IPS DF 19.7 (cell line): Measurements from ENCODE around the gene FNDC10.
"Not testable (repeated sequence)": the region's sequence is repeated elsewhere in the genome, so short reads cannot be mapped to it uniquely, and the experiment has no call there.

ENCODE experiments used
- DNase-seq: peaks from one replicate; pipeline ENCODE4 v3.0.0-alpha.2; 2013; ENCODE audit warnings: low read depth, low spot score

Gene FNDC10

GRCh38 chr1:1599935-1600860 lies at the start of gene FNDC10:
TSS of gene FNDC10 (minus strand) at chr1:1600135. CDS start at chr1:1600015, 120 bp downstream.
- DNase-seq = no peak

DNA sequence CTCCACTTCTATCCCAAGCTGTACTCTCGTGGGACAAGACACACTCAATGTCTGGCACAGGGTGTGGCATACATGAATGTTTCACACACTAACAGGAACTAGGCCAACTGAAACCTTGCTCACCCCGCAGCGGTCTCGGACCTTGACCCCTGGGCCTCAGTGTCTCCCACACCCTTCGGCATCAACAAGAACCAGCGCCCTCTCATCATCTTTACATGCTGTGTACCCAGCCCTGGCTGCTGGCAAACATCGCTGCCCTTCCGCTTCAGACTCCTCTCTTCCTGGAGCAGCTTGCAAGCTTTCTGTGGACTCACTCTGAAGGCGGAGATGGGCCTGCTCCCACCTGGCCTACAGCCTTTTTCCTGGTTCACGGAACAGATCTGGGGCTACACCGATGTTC lies 48.3 kb upstream of the FNDC10 start:
- DNase-seq = not testable (repeated sequence)

GRCh38 chr1:1647567-1648241 lies 47.8 kb upstream of the FNDC10 start:
- DNase-seq = not testable (repeated sequence)

DNA sequence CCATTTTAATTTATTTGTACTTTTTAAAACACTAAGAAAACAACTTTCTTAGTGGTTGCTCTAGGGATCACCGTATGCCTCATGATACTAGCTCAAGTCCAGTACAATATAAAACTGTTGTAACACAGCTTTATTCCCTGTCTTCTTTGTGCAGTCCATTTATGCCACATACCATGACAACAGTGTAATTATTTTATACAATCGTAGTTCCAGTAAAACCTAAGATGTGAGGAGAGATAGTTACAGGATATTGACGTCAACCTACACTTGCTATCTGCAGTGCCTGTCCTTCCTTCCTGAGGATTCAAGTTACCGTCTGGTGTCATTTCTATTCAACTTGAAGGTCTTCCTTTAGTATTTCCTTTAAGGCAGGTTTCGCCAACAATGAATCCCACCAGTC lies 46.4 kb upstream of the FNDC10 start:
- not testable (repeated sequence) for DNase-seq

- not testable (repeated sequence) for DNase-seq
These were observed 41.0 kb upstream of the FNDC10 start for GRCh38 chr1:1640711-1641461.

DNA sequence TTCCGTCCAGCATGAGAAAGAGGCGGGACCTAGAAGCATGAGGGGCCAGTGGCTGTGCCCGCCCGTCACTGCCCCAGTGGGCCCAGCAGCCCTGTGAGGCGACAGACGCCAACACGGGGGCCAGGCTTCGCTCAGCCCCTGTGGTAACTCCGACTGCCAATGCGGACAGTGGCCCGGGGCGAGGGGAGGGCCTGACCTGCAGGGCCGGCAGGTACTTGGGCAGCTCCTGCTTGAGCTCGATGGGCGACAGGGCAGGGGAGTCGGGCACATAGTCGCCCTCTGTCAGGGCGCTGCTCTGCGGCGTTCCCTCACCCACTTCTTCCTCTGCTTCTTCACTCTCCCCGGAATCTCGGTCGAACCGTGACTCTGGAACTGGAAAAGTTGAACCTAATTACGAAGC lies 40.1 kb upstream of the FNDC10 start:
- DNase-seq = not testable (repeated sequence)

DNA sequence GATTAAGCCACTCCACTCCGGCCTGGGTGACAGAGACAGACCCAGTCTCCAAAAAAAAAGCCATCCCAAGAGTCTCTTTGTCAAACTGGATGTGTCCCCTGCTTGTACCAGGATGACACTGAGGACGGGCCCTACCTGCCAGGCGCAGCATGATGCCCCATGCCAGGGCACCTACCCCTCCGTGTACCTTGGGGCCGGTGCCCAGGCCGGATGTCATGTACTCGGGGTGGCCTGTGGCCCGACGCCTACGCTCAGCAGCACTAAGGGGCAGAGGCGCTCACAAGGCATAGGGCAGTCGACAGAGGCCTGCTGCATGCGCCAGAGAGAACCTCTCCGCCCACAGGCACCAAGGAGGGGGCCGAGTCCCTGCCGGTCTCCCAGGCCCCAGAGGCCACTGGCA lies 39.4 kb upstream of the FNDC10 start:
- DNase-seq = not testable (repeated sequence)

- DNase-seq = not testable (repeated sequence)
These were observed 38.6 kb upstream of the FNDC10 start for GRCh38 chr1:1638528-1638927.

- not testable (repeated sequence) for DNase-seq
These were observed 37.5 kb upstream of the FNDC10 start for GRCh38 chr1:1637479-1637875.

GRCh38 chr1:1636621-1637478 lies 36.9 kb upstream of the FNDC10 start:
- not testable (repeated sequence) for DNase-seq

GRCh38 chr1:1634613-1635012 lies 34.7 kb upstream of the FNDC10 start:
- not testable (repeated sequence) for DNase-seq

DNA sequence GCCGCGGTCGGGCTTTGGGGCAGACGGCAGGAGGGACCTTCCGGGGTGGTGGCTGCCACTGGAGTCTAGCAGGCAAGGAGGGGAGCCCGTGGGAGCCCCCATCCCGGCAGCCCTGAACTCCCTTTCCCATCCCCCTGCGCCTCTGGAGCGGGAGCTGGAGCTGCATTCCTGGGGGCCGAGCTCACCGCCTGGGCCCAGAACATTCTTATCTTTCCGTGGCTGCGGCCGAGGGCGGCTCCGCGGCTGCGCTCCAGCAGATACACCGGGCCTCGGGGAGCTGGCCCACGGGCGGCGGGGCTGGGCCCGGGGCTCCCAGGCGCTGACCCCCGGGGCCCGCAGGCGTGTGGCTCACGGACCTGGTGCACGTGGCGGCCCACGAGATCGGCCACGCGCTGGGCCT lies 33.5 kb upstream of the FNDC10 start:
- DNase-seq = not testable (repeated sequence)

DNA sequence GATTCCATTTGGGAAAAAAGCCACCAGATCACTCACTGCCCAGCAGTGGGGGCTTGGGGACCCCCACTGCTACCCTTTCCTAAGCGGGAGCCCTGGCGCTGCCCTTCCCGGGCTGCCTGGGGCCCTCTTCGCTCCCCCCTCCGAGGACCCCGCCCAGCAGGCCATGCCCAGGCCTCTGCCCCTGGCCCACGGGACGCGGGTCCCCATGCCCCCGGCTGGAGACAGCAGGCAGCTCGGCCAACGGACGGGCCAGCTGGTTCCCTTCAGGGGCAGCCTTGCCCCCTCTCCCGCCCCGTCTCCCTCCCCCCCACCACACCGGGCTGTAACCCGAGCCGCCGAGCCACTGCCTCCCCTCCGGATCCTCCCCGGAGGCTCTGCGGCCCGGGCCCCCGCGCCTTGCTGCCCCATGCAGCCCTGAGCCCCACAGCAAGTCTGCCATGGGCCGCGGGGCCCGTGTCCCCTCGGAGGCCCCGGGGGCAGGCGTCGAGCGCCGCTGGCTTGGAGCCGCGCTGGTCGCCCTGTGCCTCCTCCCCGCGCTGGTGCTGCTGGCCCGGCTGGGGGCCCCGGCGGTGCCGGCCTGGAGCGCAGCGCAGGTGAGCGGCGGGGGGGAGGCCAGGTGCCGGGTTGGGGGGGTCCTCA lies 32.0 kb upstream of the FNDC10 start, which contains the start of gene MMP23B:
MMP23B (plus strand) TSS at position 392 of the 639 bp plus-strand sequence; CDS start at position 438, 46 bp downstream.
- DNase-seq = no peak

GRCh38 chr1:1630965-1631781 lies 31.2 kb upstream of the FNDC10 start:
- DNase-seq = no peak

DNA sequence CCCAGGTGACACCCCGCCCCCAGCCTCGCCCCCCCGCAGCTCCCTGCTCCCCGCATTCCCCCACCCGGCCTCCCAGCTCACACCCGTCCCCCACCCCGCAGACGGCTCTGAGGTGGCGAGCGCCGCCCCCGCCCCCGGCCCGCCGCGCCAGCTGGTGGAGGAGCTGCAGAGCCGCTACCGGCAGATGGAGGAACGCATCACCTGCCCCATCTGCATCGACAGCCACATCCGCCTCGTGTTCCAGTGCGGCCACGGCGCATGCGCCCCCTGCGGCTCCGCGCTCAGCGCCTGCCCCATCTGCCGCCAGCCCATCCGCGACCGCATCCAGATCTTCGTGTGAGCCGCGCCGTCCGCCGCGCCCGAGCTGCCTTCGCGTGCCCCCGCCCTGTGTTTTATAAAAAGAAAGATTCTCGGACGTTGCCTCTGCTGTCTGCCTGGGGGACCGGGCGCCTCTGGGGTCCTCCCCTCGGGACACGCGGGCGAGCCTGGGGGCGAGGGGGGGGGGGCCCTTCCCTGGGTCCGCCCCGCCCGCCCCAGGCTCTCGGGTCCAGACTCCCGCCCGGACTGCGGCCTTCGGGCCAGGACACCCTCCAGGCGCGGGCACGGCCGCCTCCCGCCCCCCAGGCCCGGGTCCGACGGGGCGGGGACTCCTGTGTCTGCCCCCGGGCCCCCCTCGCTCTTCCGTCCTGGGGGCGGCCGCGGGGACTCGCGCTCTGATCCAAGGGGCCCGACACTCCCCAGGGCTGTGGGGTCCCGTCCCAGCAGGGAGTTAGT lies 30.4 kb upstream of the FNDC10 start:
- peak; percentile 72 for DNase-seq

DNA sequence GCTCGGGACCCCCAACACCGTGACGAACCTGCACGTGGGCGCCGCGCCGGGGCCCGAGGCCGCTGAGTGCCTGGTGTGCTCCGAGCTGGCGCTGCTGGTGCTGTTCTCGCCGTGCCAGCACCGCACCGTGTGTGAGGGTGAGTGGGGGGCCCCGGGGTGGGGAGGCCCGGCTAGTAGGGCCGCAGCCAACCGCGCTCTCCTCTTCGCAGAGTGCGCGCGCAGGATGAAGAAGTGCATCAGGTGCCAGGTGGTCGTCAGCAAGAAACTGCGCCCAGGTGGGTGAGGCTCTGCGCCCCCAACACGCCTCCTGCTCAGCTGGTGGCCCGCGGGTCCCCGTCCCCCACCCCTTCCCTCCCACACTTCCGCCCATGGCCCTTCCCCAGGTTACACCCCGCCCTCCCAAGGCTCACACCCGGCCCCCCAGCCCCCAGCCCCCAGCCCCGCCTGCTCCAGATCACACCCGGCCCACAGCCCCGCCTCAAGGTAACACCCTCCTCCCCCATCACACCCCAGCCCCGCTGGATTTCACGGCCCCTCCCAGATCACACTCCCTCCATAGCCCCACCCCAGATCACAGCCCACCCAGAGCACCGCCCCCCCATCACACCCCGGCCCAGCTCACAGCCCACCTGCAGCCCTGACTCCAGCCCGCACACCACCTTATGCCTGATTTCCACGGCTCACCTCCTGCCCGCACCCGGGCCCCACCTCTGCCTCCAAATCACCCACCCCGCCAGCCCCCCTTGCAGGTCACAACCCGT lies 29.7 kb upstream of the FNDC10 start:
- no peak for DNase-seq

GRCh38 chr1:1628754-1629429 lies 29.0 kb upstream of the FNDC10 start:
- DNase-seq = no peak
